ENCODE results near the gene DALRD3. TPM values are rescaled to one million over a fixed set of nuclear protein-coding genes. Genes with fewer than 3 reads are reported as not detected.

Gene DALRD3
- total RNA-seq, 2 donors from 2014 or later: 9.5 to 11.8 TPM

GRCh38 chr3:48974076-48974864, 44.1 kb downstream of the DALRD3 start:
- DNase-seq (ENCODE audit: low spot score): no peak
- no peak for TF ChIP-seq CTCF (IDR thresholded peaks at IDR 0.05)
- Histone ChIP-seq H3K9me3 (no peaks in the 10 kb centered on the region), H3K4me3 (no peak overlapping the region), H3K27me3 (no peaks in the 10 kb centered on the region), H3K27ac (no peak overlapping the region), H3K36me3 (peaks cover 100% of the 10 kb centered on the region), H3K4me1 (no peaks in the 10 kb centered on the region)

- H3K4me1 ChIP-seq: no peaks in the 10 kb centered on the region
- TF ChIP-seq CTCF (IDR thresholded peaks at IDR 0.05): no peak
- no peak overlapping the region for H3K4me3 ChIP-seq
- no peak for DNase-seq (ENCODE audit: low spot score)
- H3K36me3 ChIP-seq: peaks cover 98% of the 10 kb centered on the region
- no peak overlapping the region for H3K27ac ChIP-seq
- H3K27me3 ChIP-seq: no peaks in the 10 kb centered on the region
- no peaks in the 10 kb centered on the region for H3K9me3 ChIP-seq
These were observed 47.8 kb downstream of the DALRD3 start for GRCh38 chr3:48970586-48970985.

- Histone ChIP-seq H3K27ac (no peak overlapping the region), H3K27me3 (no peaks in the 10 kb centered on the region), H3K9me3 (no peaks in the 10 kb centered on the region), H3K4me3 (no peak overlapping the region), H3K36me3 (peaks cover 88% of the 10 kb centered on the region), H3K4me1 (no peaks in the 10 kb centered on the region)
- no peak for DNase-seq (ENCODE audit: low spot score)
- TF ChIP-seq CTCF (IDR thresholded peaks at IDR 0.05): no peak
These were observed 51.5 kb downstream of the DALRD3 start for GRCh38 chr3:48966876-48967361.

- Histone ChIP-seq H3K36me3 (peaks cover 87% of the 10 kb centered on the region), H3K4me3 (no peak overlapping the region), H3K27me3 (no peaks in the 10 kb centered on the region), H3K27ac (no peak overlapping the region), H3K9me3 (no peaks in the 10 kb centered on the region), H3K4me1 (no peaks in the 10 kb centered on the region)
- TF ChIP-seq CTCF (IDR thresholded peaks at IDR 0.05): no peak
- DNase-seq (ENCODE audit: low spot score): no peak
These were observed 52.0 kb downstream of the DALRD3 start for GRCh38 chr3:48966367-48966766.

MicroRNAs within 50 kb of the gene (microRNA counts, 767-probe panel; counts per million panel counts)
- microRNA hsa-miR-191-5p (4,549 to 10,539 counts per million in 2 donors), microRNA hsa-miR-425-5p (0 to 31.0 counts per million in 2 donors)

Small RNAs within 50 kb of the gene (microRNA-seq; reads per million reads assigned to microRNA genes)
- gene MIR191 (ENCODE audit: borderline number of aligned reads in 2 of 2, borderline replicate concordance in 1 of 2) (9,687 to 10,918 reads per million in 2 donors), gene MIR425 (ENCODE audit: borderline number of aligned reads in 2 of 2, borderline replicate concordance in 1 of 2) (905 to 1,195 reads per million in 2 donors)

Other genes starting within 250 kb of the DALRD3 start
- gene PRKAR2A, start 170.7 kb downstream of the DALRD3 start, total RNA-seq: 10 to 100 TPM; 26.8 to 28.5 TPM
- 10 to 100 TPM; 58.8 to 67.7 TPM for gene SLC25A20, start 119.7 kb downstream of the DALRD3 start, total RNA-seq
- 100 to 1,000 TPM; 135 to 140 TPM for gene ARIH2, start 99.7 kb downstream of the DALRD3 start, total RNA-seq
- 10 to 100 TPM; 40.5 to 45.4 TPM for gene P4HTM, start 28.3 kb downstream of the DALRD3 start, total RNA-seq
- gene WDR6, start 11.2 kb downstream of the DALRD3 start, total RNA-seq: 10 to 100 TPM; 51.2 to 71.1 TPM
- gene NDUFAF3, start 3.5 kb upstream of the DALRD3 start, total RNA-seq: 100 to 1,000 TPM; 182 to 297 TPM
- 10 to 100 TPM; 32.1 to 68.7 TPM for gene IMPDH2, start 10.8 kb upstream of the DALRD3 start, total RNA-seq
- 10 to 100 TPM; 39.1 to 46.8 TPM for gene QRICH1, start 75.5 kb upstream of the DALRD3 start, total RNA-seq
- 100 to 1,000 TPM; 118 to 138 TPM for gene QARS1, start 86.2 kb upstream of the DALRD3 start, total RNA-seq
- 10 to 100 TPM; 49.3 to 58.7 TPM for gene USP19, start 102.2 kb upstream of the DALRD3 start, total RNA-seq
- 1,000 to 10,000 TPM; 1,056 to 1,180 TPM for gene LAMB2, start 114.5 kb upstream of the DALRD3 start, total RNA-seq
- gene CCDC71, start 147.8 kb upstream of the DALRD3 start, total RNA-seq: 10 to 100 TPM; 16.7 to 25.2 TPM
- 10 to 100 TPM; 51.2 to 80.9 TPM for gene KLHDC8B, start 153.0 kb upstream of the DALRD3 start, total RNA-seq